Stomach (tissue), 4 donors: ENCODE measurements around the gene LYPD6.

Experiments used
- POLR2A ChIP-seq, 4 donors: fragments of 450-650 bp; IDR thresholded peaks; one replicate each; pipeline ENCODE4 v1.6.1; 2016; ENCODE audit warnings: antibody characterized with exemption in 4 of 4, control low read depth in 2 of 4, mild to moderate bottlenecking in 1 of 4, moderate library complexity in 1 of 4
- POLR2AphosphoS5 ChIP-seq, 3 donors: sonication (generic); formaldehyde crosslinking; IDR thresholded peaks; one replicate each; pipeline ENCODE4 v1.6.1; 2016; ENCODE audit warnings: antibody characterized with exemption in 3 of 3

GRCh38 chr2:149375801-149376361, 45.5 kb downstream of the LYPD6 start:
- no peak for TF ChIP-seq POLR2AphosphoS5 (IDR thresholded peaks at IDR 0.05)
- no peak for TF ChIP-seq POLR2A (IDR thresholded peaks at IDR 0.05)
